Spleen (tissue), 7 donors: ENCODE results near the gene EXOC4.

Experiments
- CTCF ChIP-seq, 11 experiments: fragments of 200-600 bp in 7 of 11; fragments of 450-650 bp in 4 of 11; sonication (generic) in 4 of 11; IDR thresholded peaks in 8 of 11; conservative IDR thresholded peaks in 3 of 11; 1 replicate in 7 of 11; 2 replicates in 4 of 11; pipeline versions ENCODE4 v1.4.0 to v1.8.0; 2016 to 2021; ENCODE audit warnings: antibody characterized with exemption in 11 of 11, inconsistent platforms in 4 of 11, mild to moderate bottlenecking in 1 of 11
- POLR2A ChIP-seq, 3 donors: fragments of 450-650 bp; IDR thresholded peaks; one replicate each; pipeline ENCODE4 v1.5.1; 2017; ENCODE audit warnings: antibody characterized with exemption in 3 of 3, mild to moderate bottlenecking in 1 of 3
- POLR2AphosphoS5 ChIP-seq, 3 donors: sonication (generic); formaldehyde crosslinking; IDR thresholded peaks; one replicate each; pipeline ENCODE4 v1.5.1; 2017; ENCODE audit warnings: antibody characterized with exemption in 3 of 3
- donor health status: DM: no; HTN: no; CAD: no; lungs with moderate emphysema.
- donor health status: DM: no; HTN: no; CAD: no.
- donor health status: DM: no; HTN: no; CAD: no.

GRCh38 chr7:133777701-133778100, 524.8 kb downstream of the EXOC4 start:
- TF ChIP-seq POLR2AphosphoS5 (IDR thresholded peaks at IDR 0.05) (no peak), CTCF (IDR thresholded peaks at IDR 0.05 in 8 of 11, conservative IDR thresholded peaks at IDR 0.05 in 3 of 11) (no peak), POLR2A (IDR thresholded peaks at IDR 0.05) (no peak)
